IMR-90 (cell line): Measurements from ENCODE around the gene CHRNA7. TPM values are rescaled to one million over a fixed set of nuclear protein-coding genes. Genes with fewer than 3 reads are reported as not detected.

Experiments
- ATAC-seq: fragments of 200-7000 bp; cut with Tn5 transposase; 2 replicates; pipeline ENCODE4 v1.9.1; 2020; ENCODE audit warnings: low read depth, mild to moderate bottlenecking, moderate library complexity
- BruUV-seq: library from RNA; stranded (reverse); fragments of 400-500 nt; replicated peaks from 2 replicates; lab custom pipeline; 2021; lab: Mats Ljungman, UMichigan
- CTCF ChIA-PET: fragments of 300-600 bp; formaldehyde crosslinking; extraction: SDS; loops from one replicate; lab custom pipeline; 2021; ENCODE audit warnings: antibody characterized with exemption; lab: Yijun Ruan, JAX
- POLR2A ChIA-PET: fragments of 300-600 bp; sonication (Branson Sonifier 250); formaldehyde crosslinking; loops from one replicate; lab custom pipeline; 2022; ENCODE audit warnings: antibody characterized with exemption; ENCODE audit not compliant: unreplicated experiment; lab: Charles Lee
- DNase-seq: peaks from one replicate; pipeline ENCODE4 v3.0.0; 2013
- H2AFZ ChIP-seq: replicated peaks from 2 replicates; pipeline ENCODE3; 2013; ENCODE audit warnings: low read length, mild to moderate bottlenecking; ENCODE audit not compliant: poor library complexity
- H2AK5ac ChIP-seq: 2 replicates; pipeline ENCODE4 v1.6.1; 2013; ENCODE audit warnings: low read depth, low read length, inconsistent platforms
- H2AK9ac ChIP-seq: replicated peaks from 2 replicates; pipeline ENCODE3; 2013; ENCODE audit warnings: mild to moderate bottlenecking, low read depth, low read length, moderate library complexity; ENCODE audit not compliant: poor library complexity
- H2BK120ac ChIP-seq: 2 replicates; pipeline ENCODE4 v1.6.1; 2013; ENCODE audit warnings: low read depth, low read length, inconsistent platforms
- H2BK15ac ChIP-seq: 3 replicates; pipeline ENCODE4 v1.6.1; 2013; ENCODE audit warnings: low read depth, low read length, inconsistent platforms
- H2BK20ac ChIP-seq: 2 replicates; pipeline ENCODE4 v1.6.1; 2013; ENCODE audit warnings: low read depth, mild to moderate bottlenecking, inconsistent platforms, low read length, moderate library complexity
- H2BK5ac ChIP-seq: 2 replicates; pipeline ENCODE4 v1.6.1; 2013; ENCODE audit warnings: mild to moderate bottlenecking, low read depth, low read length, inconsistent platforms; ENCODE audit not compliant: poor library complexity, severe bottlenecking
- H3K14ac ChIP-seq: replicated peaks from 2 replicates; pipeline ENCODE4 v1.6.1; 2013; ENCODE audit warnings: low read depth, low read length, inconsistent platforms
- H3K18ac ChIP-seq: 2 replicates; pipeline ENCODE4 v1.6.1; 2013; ENCODE audit warnings: low read depth, low read length, control low read depth
- H3K23ac ChIP-seq: 2 replicates; pipeline ENCODE4 v1.6.1; 2013; ENCODE audit warnings: low read depth, low read length, inconsistent platforms
- H3K27ac ChIP-seq: 2 replicates; pipeline ENCODE4 v1.5.1; 2013; ENCODE audit warnings: mild to moderate bottlenecking, control low read depth, low read length; ENCODE audit not compliant: insufficient read depth
- H3K27me3 ChIP-seq: 2 replicates; pipeline ENCODE4 v1.6.1; 2013; ENCODE audit warnings: low read length; ENCODE audit not compliant: control insufficient read depth, insufficient read depth
- H3K36me3 ChIP-seq: 2 replicates; pipeline ENCODE4 v1.6.1; 2013; ENCODE audit warnings: low read length, mixed read lengths; ENCODE audit not compliant: control insufficient read depth, insufficient read depth
- H3K4ac ChIP-seq: 2 replicates; pipeline ENCODE4 v1.6.1; 2013; ENCODE audit warnings: low read depth, low read length, inconsistent platforms
- H3K4me1 ChIP-seq: 2 replicates; pipeline ENCODE4 v1.6.1; 2013; ENCODE audit warnings: low read length, mixed read lengths; ENCODE audit not compliant: control insufficient read depth, insufficient read depth
- H3K4me2 ChIP-seq: 2 replicates; pipeline ENCODE4 v1.6.1; 2013; ENCODE audit warnings: low read depth, mild to moderate bottlenecking, control low read depth, low read length, moderate library complexity
- H3K4me3 ChIP-seq: 2 replicates; pipeline ENCODE4 v1.5.1; 2013; ENCODE audit warnings: low read depth, mild to moderate bottlenecking, control low read depth, low read length, moderate library complexity; ENCODE audit not compliant: insufficient read depth
- H3K56ac ChIP-seq: 2 replicates; pipeline ENCODE4 v1.6.1; 2013; ENCODE audit warnings: low read length, inconsistent platforms; ENCODE audit not compliant: insufficient read depth; ENCODE audit errors: extremely low read depth
- H3K79me1 ChIP-seq, 2 experiments: 2 replicates each; pipeline ENCODE4 v1.6.1; 2013; ENCODE audit warnings: low read length in 2 of 2, inconsistent platforms in 1 of 2, low read depth in 1 of 2
- H3K9ac ChIP-seq: 2 replicates; pipeline ENCODE4 v1.6.1; 2013; ENCODE audit warnings: low read depth, low read length, control low read depth
- H3K9me1 ChIP-seq: 2 replicates; pipeline ENCODE4 v1.6.1; 2013; ENCODE audit warnings: low read length, inconsistent platforms; ENCODE audit not compliant: insufficient read depth
- H3K9me3 ChIP-seq: 2 replicates; pipeline ENCODE4 v1.6.1; 2013; ENCODE audit warnings: low read length; ENCODE audit not compliant: control insufficient read depth, insufficient read depth
- H4K20me1 ChIP-seq: 2 replicates; pipeline ENCODE4 v1.6.1; 2013; ENCODE audit warnings: low read length, inconsistent platforms; ENCODE audit not compliant: insufficient read depth
- H4K5ac ChIP-seq: 2 replicates; pipeline ENCODE4 v1.6.1; 2013; ENCODE audit warnings: mild to moderate bottlenecking, low read depth, low read length, control low read depth
- H4K8ac ChIP-seq, 2 experiments: 2 replicates each; pipeline ENCODE4 v1.6.1; 2013; ENCODE audit warnings: low read depth in 2 of 2, low read length in 2 of 2, control low read depth in 1 of 2, inconsistent platforms in 1 of 2
- H4K91ac ChIP-seq: 2 replicates; pipeline ENCODE4 v1.6.1; 2013; ENCODE audit warnings: low read depth, low read length, inconsistent platforms; ENCODE audit not compliant: insufficient read depth
- CEBPB ChIP-seq: IDR thresholded peaks from 2 replicates; pipeline ENCODE4 v1.6.1; 2012; ENCODE audit warnings: low read depth, low read length, improper control_type of control experiment
- WGBS, 2 experiments: methylation state at CpG; one replicate each; pipeline versions ENCODE4 v1.1.5 to v1.1.7; 2013; ENCODE audit warnings: missing lambda C conversion rate in 2 of 2; ENCODE audit not compliant: insufficient read length in 1 of 2; ENCODE audit errors: extremely low coverage in 2 of 2; 5-methylcytosine and 5-hydroxymethylcytosine counted together
- dilution Hi-C: fragments of 300-500 bp; cut with HindIII; formaldehyde crosslinking; loops from one replicate; pipeline ENCODE4 v1.14.3; 2018; ENCODE audit warnings: low sequenced_read_pairs; ENCODE audit not compliant: unreplicated experiment
- in situ Hi-C: fragments of 300-500 bp; cut with MboI; formaldehyde crosslinking; loops from 3 replicates; pipeline ENCODE4 v1.14.3; 2019; ENCODE audit warnings: low sequenced_read_pairs, inconsistent platforms, mixed read lengths
- intact Hi-C: fragments of 100-400 bp; cut with micrococcal nuclease; formaldehyde crosslinking; loops from 2 replicates; pipeline ENCODE4 v1.10.0; 2022
- polyA plus RNA-seq, 3 experiments: library from polyadenylated mRNA; depleted of rRNA; stranded (reverse); fragments of >200 nt; gene quantifications; 2 replicates each; pipeline ENCODE4 v1.2.3, GENCODE V29; 2012; ENCODE audit warnings: low replicate concordance in 1 of 3
- total RNA-seq: library from RNA; depleted of rRNA; stranded (reverse); fragments of >200 nt; gene quantifications from 2 replicates; pipeline ENCODE4 v1.2.3, GENCODE V29; 2012

Gene CHRNA7
- total and polyA plus RNA-seq, 2 of the 4 experiments (the other 2 are of a cell fraction): 0.10 TPM; not detected in 1

DNA sequence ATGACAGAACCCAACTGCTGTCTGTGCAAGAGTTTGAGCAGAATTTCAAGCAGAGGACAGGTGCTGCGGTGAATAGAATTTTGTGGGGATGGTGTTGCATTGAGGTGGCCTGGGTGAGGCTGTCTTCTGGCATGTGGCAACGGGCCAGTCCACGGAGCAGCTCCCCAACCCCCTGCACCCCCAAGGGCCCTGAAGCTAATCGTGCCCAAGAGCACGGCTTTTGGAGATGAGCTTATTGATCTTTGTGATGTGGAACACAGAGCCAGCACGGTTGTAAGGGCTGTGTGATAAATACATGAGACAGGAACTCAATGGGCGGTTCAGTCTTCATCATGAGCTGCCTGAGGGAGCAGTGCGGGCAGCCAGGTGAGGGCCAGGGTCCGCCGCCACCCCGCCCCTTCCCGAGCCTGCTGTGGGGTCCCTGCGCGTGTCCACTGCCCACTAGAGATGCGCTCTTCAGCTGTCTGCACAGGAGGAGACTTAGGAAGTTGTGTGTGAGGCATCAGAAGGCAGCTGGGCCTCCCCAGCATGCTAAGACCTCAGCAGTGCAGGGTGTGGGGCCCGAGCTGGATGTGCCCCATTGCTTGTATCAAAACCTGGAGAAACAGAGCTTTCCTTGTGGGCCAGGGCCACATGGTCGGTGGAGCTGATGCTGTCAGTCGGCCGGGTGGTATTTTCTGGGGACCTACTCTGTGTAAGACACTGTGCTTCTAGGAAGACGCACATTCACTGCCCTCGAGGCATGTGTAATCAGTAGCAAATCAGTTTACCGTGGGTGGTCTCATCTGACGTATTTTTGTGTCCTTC is 90.5 kb downstream of the CHRNA7 start:
- H4K91ac ChIP-seq: no peak overlapping the region
- H3K4me1 ChIP-seq: no peaks in the 10 kb centered on the region
- dilution Hi-C loops (no loop called here), intact Hi-C loops (no loop called here), in situ Hi-C loops (no loop called here)
- H3K27me3 ChIP-seq: no peaks in the 10 kb centered on the region
- no peak overlapping the region for H2AFZ ChIP-seq
- no peak overlapping the region for H4K8ac ChIP-seq
- no peaks in the 10 kb centered on the region for H3K9me3 ChIP-seq
- no peak overlapping the region for H2BK120ac ChIP-seq
- WGBS, 2 experiments: 43% methylated on average over 9 of the region's 23 CpGs; no CpG with 5 or more reads in 1 of the 2 experiments
- no peak for ATAC-seq
- CTCF ChIA-PET: interaction anchor here (0.5 kb wide), 1 partner anchor 30 kb away, joined by 3 read pairs; no protein-coding TSS in a partner anchor
- no peak overlapping the region for H4K5ac ChIP-seq
- no peak overlapping the region for H2BK15ac ChIP-seq
- no peaks in the 10 kb centered on the region for H3K9me1 ChIP-seq
- no peak overlapping the region for H2AK9ac ChIP-seq
- H2BK5ac ChIP-seq: no peak overlapping the region
- POLR2A ChIA-PET: no interaction called here
- H3K4ac ChIP-seq: no peak overlapping the region
- no peak overlapping the region for H3K27ac ChIP-seq
- no peak overlapping the region for H3K14ac ChIP-seq
- H3K9ac ChIP-seq: no peak overlapping the region
- H3K79me1 ChIP-seq: no peaks in the 10 kb centered on the region
- no peak overlapping the region for H3K23ac ChIP-seq
- H3K4me3 ChIP-seq: no peak overlapping the region
- H2AK5ac ChIP-seq: no peak overlapping the region
- TF ChIP-seq CEBPB: no peak
- H3K4me2 ChIP-seq: no peak overlapping the region
- no TSS peak for BruUV-seq
- H2BK20ac ChIP-seq: no peak overlapping the region
- H3K18ac ChIP-seq: no peak overlapping the region
- no peaks in the 10 kb centered on the region for H4K20me1 ChIP-seq
- no peaks in the 10 kb centered on the region for H3K36me3 ChIP-seq
- H3K56ac ChIP-seq: no peak overlapping the region
- no peak for DNase-seq
